NOMO-1 treated with dmso at 0.1 percent for 144 hours (cell line): Measurements from ENCODE around the gene ADGRG3.
A peak's percentile ranks its signal among the peaks of the same experiment; 100 is the strongest.

Source experiments
- DNase-seq: peaks from one replicate; lab custom pipeline; 2025; ENCODE audit not compliant: unreplicated experiment; lab: John Stamatoyannopoulos, UW

ADGRG3 gene

GRCh38 chr16:57694725-57695679 is 26.9 kb downstream of the ADGRG3 start, which contains the start of gene DRC7:
TSS of gene DRC7 (plus strand) at chr16:57694806. CDS start at chr16:57697950, 3,144 bp downstream.
- peak; percentile 79 for DNase-seq

GRCh38 chr16:57695680-57696069 is 27.6 kb downstream of the ADGRG3 start:
- DNase-seq: no peak

GRCh38 chr16:57696240-57696639 is 28.1 kb downstream of the ADGRG3 start:
- no peak for DNase-seq

GRCh38 chr16:57697896-57698537 is 29.9 kb downstream of the ADGRG3 start:
- DNase-seq: no peak

- DNase-seq: no peak
Measured at GRCh38 chr16:57698812-57699405, 30.8 kb downstream of the ADGRG3 start.

GRCh38 chr16:57699481-57699880 is 31.4 kb downstream of the ADGRG3 start:
- no peak for DNase-seq

- no peak for DNase-seq
Measured at GRCh38 chr16:57699899-57700298, 31.8 kb downstream of the ADGRG3 start.

GRCh38 chr16:57700781-57701551 is 32.9 kb downstream of the ADGRG3 start:
- DNase-seq: no peak

- DNase-seq: no peak
Measured at GRCh38 chr16:57701759-57702371, 33.8 kb downstream of the ADGRG3 start.

GRCh38 chr16:57703416-57704010 is 35.4 kb downstream of the ADGRG3 start:
- no peak for DNase-seq

GRCh38 chr16:57704011-57704904 is 36.2 kb downstream of the ADGRG3 start:
- DNase-seq: no peak

GRCh38 chr16:57704905-57705852 is 37.1 kb downstream of the ADGRG3 start:
- no peak for DNase-seq

GRCh38 chr16:57706717-57707116 is 38.6 kb downstream of the ADGRG3 start:
- no peak for DNase-seq

- DNase-seq: no peak
Measured at GRCh38 chr16:57707331-57707730, 39.2 kb downstream of the ADGRG3 start.

GRCh38 chr16:57708168-57708567 is 40.1 kb downstream of the ADGRG3 start:
- DNase-seq: no peak

GRCh38 chr16:57709663-57710062 is 41.6 kb downstream of the ADGRG3 start:
- DNase-seq: no peak

- DNase-seq: no peak
Measured at GRCh38 chr16:57711346-57711745, 43.2 kb downstream of the ADGRG3 start.

- DNase-seq: no peak
Measured at GRCh38 chr16:57711993-57712392, 43.9 kb downstream of the ADGRG3 start.
